ENCODE measurements around the gene CLDN17.

Gene CLDN17, protein sequence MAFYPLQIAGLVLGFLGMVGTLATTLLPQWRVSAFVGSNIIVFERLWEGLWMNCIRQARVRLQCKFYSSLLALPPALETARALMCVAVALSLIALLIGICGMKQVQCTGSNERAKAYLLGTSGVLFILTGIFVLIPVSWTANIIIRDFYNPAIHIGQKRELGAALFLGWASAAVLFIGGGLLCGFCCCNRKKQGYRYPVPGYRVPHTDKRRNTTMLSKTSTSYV

DNA sequence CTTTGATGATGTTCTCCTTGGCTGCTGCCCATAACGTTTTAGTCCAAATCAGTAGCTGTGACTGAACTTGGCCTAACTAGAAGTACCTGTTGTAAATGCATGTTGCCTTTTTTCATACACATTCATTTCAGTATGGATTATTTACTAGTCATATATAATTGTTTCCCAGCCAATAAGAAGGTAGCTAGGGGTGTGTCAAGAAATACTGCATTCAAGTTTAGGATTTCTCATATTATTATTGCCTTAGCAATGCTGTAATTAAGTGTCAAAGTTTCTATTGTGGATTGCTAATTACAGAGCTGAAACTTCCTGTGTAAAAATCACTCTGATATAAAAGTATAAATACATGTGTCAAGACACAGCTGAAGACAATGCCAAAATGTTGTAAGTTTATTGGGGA, at the start of gene CLDN17:
CLDN17 (minus strand) TSS at position 101 of the 400 bp plus-strand sequence. CDS start 188 bp downstream, outside the sequence.
- DNase-seq (ENCODE audit: low spot score): no peak

DNA sequence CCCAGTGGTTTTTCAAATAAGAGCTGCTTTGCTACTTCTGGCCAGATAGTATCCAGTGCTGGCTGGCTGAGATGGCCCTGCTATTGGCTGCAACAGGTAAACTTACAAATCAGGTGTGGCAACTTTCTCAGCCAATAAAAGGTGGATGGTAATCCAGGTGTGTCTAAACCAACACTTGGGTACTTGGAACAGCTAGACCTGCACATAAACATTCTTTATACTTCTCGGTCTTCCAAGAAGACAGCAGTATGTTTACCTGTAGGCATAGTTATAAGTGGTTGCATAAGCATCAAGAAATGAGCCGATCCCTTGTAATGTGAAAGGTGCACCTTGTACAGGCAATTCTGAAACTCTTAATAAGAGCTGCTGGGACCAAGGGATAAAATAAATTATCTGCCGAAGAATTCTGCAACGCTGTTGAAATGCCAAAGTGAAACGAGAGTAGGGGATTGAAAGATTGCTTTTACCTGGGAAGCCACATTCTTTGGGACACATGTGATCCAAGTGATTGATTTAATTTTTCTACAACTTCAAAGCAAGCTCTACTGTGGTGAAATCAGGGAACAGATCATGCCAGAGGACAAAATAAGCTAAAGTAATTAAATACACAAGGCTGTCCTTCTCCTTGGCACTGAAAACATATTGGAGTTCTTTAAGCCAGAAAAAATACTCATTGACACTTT, 49.6 kb upstream of the CLDN17 start, which contains the start of gene CLDN8:
CLDN8 (minus strand) TSS at position 57 of the 683 bp plus-strand sequence. CDS start 172 bp downstream, outside the sequence.
- DNase-seq (ENCODE audit: low spot score): no peak

DNA sequence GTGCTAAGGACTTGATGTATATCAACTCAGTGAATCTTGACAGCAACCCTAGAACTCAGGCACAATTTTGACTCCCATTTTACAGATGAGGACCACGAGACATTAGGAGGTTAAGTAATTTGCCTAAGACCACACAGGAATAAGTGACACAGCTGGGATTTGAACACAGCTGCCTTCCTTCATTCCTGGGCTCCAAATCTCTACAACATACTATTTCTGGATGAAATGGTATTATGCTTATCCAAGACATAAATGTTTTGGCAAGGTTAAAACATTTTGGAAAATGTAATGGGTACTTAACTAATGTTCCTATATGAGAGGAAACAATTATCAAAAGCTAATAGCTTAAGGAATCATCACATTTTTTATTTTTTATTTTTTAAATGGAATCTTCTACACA, 44.5 kb upstream of the CLDN17 start:
- no peak for DNase-seq (ENCODE audit: low spot score)

DNA sequence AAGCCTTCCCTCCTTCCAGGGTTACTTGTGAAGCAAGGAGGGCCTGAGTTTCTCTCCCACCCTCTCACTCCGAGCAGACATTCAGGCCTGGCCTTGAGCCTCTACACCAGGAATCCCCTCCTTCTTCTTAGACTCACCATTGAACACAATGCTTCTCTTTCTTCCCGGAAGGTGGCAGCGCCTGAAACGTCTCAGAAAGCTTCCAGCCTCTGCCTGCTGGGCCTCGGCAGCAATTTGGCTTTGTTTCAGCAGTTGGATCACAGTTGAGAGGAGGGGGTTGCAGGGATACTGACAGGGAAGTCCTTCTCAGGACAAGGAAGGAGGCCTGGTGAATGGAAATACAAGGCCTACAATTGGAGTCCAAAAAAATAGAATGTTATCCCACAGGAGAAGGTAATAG, 43.0 kb upstream of the CLDN17 start:
- DNase-seq (ENCODE audit: low spot score): no peak

DNA sequence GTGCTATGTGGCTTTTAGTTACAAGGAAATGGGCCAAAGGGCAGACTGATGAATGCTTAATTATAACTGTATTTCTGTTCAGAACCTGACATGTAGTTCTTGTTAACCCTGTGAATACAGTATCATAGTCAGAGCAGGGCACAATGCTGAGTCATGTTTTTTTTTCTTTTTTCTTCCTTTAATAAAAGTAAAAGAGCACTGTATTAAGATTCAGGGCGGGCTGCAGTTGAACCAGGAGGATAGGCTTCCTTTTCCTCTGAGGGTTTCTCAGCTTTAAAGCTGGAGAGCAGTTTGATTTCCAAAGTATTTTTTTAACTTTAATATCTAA, 40.6 kb upstream of the CLDN17 start:
- no peak for DNase-seq (ENCODE audit: low spot score)

DNA sequence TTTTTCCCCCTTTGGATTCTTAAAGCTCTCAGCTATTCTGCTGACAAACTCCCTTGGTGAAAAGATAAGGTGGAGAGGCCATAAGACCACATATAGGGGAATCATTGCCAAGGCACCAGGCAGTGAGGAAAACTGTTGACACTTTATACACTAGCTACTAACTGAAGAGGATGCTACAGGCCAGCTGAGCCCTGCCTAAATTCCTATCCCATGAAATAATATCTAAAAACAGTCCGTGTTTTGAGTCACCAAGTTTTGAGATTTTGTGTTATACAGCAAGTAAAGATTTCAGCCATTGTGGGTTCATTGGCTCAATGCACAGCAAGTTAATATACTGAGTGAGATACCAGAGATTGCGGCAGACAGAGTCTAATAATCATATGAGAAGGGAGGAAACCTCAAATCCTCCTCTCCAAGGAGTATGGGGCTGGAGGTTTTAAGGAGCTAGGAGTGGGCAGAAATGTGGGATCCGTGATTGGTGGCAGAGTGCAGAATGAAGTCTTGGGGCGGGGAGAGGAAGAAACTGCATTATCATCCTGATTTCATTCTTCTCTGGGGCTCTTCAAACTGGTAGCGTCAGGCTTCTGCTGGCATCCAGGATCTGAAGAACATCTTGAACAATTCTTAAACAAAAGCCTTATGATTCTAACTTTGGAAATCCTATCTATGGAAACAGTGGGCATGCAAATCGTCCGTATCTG, 40.1 kb upstream of the CLDN17 start:
- peak; percentile 41 for DNase-seq (ENCODE audit: low spot score)

DNA sequence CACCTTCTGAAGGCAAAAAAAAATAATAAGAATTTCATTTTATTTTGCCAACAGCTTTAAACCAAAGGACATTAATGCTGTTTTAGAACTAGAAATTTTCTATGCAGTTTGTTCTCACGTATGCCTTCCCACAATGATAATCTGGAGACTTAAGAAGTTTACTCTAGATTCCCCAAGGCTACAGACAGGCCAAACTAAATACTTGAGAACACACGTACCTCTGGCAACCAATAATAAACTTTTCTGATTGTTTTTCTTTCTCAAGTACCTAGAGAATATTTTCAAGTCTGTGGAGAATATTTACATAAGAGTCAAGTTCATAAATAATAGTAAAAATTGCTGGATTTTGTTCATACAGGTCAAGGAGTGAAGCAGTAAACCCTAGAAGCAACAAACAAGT, 33.4 kb upstream of the CLDN17 start:
- no peak for DNase-seq (ENCODE audit: low spot score)

DNA sequence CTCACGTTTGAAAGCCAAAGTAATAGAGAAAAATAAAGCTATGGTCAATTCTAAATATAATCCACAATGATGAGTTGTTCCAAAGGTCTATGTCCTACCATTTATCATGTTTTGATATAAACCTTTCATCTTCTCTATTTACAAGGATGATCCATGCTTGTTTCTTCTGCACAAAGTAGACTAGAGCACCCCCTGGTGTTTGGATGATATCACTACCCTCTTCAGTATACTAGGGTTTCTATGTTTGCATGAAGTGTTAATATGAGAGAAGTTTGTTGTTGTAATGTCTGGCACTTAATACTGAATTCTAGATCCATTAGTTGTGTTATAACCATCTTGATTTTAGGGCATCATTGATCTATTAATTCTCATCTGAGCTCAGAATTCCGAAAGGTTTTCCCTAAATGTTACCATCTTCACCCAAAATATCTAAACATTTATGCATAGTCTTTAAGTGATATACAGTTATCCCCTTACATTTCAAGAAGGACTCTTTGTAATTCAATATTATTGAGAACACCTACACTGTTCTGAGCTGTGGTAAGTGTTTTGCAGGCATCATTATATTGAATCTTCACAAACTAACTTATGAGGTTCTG, 28.2 kb upstream of the CLDN17 start:
- peak; percentile 62 for DNase-seq (ENCODE audit: low spot score)

DNA sequence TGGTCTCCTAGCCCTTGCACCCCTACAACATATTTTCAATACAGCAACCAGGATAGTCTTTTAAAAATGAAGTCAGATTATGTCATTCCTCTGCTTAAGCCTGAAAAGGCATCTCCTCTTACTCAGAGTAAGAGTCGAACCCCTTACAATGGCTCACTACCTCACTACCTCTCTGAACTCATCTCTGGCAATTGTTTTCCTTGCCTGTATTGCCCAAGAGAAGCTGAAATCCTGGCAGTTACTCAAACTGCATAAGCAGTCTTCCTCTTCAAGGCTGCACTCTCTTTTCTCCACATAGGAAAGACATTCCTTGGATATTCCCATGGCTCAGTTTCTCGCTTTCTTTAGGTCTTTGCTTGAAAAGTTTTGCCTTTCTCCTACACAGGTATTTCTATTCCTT, 26.6 kb upstream of the CLDN17 start:
- no peak for DNase-seq (ENCODE audit: low spot score)

DNA sequence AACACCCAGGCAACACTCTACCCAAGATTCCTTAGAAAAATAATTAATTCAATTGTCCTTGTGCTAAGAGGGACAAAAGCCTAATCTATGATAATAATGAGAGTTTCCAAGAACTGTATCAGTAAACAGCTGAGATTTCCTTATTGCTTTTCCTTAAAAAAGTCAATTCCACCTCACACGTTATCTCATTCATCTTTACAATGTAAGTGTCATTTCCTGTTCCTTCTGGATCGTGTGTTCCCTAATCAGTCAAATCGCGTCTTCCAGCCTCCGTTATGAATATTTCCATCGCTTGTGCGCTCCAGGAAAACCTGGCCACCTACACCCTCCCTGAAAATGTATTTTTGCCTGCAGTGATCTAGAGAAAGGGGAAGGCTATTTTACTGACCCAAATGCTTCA, 23.9 kb upstream of the CLDN17 start:
- no peak for DNase-seq (ENCODE audit: low spot score)

DNA sequence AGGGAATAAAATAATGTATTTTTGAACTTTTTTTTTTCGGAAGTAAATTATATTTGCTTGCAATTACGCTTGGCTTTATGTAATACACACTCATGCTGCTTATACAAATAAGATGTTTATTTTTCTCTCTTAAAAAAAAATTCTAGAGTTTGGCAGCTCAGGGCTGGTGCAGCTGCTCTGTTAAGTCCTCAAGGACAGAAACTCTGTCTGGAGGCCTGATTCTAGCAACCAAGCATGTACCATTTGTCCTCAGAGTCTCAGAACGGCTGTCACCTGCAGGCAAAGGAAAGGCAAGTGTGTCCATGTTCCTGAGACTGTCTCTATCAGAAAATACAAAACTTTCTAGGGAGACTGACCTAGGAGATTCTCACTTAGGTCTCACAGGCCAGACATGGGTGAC, 23.2 kb upstream of the CLDN17 start:
- no peak for DNase-seq (ENCODE audit: low spot score)

DNA sequence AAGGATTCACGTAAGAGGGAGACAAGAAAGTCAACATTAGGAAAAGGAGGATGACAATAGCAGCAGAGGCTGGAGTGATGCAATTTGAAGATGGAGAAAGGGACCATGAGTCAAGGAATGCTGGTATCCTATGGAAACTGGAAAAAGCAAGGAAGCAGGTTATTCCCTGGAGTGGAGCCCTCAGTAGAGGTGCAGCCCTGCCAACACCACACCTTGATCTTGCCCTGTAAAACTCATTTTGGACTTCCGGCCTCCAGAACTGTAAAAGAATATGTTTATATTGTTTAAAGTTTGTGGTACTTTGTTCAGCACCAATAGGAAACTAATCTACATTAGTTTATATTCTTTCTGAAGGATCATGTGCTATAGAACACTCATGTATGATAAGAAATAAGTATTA, 19.6 kb upstream of the CLDN17 start:
- DNase-seq (ENCODE audit: low spot score): no peak

DNA sequence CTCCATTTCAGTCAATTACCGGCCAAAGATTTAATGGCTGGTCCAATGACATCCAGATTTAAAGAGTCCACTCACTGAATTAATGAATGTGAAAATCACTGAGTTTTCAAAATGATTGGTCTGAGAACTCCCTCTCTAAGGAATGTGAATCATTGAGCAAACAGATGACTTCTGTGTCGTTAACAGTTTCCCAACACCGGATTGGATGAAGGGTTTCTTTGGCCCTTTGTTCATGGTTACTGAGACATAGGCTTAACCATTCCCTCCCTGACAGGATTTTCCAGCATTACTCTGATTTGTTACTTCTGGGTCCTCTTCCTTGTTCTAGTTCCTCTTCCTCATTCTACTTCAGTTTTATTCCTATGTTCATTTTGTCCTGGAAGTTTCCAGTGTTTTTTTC, 1.5 kb upstream of the CLDN17 start:
- peak; percentile 41 for DNase-seq (ENCODE audit: low spot score)

DNA sequence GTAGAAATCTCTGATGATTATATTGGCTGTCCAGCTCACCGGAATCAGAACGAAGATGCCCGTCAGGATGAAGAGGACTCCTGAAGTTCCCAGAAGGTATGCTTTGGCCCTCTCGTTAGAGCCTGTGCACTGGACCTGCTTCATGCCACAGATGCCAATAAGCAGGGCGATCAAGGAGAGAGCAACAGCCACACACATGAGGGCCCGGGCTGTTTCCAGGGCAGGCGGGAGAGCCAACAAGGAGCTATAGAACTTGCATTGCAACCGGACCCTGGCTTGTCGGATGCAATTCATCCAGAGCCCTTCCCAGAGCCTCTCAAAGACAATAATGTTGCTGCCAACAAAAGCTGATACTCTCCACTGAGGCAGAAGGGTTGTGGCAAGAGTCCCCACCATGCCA, 434 bp downstream of the CLDN17 start:
- DNase-seq (ENCODE audit: low spot score): no peak

DNA sequence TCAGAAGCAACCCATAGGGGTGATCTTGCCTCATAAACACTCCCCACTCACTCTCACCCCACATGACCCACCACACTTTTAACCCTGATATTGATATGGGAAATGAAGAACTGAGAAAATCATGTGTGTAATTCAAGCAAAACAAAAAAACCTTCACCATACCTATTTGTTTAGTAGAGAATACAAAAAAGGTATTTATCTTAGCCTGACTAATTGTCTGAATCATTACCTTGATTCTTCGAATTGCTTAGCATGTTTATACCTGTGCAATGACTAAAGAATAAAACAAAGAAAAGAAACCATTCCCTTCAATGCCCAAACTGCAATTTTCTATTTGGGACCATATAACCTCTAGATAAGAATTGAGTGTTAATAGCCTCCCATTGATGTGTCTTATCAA, 1.8 kb downstream of the CLDN17 start:
- DNase-seq (ENCODE audit: low spot score): no peak

DNA sequence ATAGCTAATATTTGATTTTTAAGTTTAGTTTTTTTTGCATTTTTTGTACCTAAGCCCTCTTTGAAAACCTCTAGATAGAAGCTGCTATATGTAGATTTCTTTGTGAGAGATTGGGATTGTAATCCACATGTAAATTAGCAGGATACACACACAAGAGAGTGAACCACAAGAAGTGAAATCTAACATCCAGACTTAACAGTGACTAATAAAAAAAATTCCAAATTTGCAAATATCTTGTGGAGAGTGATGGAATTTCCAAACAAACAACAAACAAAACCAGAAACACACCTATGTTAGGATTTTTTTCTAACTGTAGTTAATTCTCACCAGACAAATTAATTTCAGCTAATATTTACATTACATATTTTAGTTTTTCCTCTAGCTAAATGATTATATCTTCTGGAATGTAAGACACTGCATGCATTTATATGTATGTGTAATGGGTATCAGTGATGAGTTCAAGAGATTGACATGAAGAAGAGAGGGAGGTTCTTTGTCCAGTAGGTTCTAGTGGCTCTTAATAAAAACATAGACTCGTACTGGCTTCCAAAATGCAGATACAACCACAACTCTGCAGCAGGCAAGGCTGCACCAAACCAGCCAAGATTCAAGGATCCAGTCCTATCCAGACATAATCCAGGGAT, 12.8 kb downstream of the CLDN17 start:
- no peak for DNase-seq (ENCODE audit: low spot score)

DNA sequence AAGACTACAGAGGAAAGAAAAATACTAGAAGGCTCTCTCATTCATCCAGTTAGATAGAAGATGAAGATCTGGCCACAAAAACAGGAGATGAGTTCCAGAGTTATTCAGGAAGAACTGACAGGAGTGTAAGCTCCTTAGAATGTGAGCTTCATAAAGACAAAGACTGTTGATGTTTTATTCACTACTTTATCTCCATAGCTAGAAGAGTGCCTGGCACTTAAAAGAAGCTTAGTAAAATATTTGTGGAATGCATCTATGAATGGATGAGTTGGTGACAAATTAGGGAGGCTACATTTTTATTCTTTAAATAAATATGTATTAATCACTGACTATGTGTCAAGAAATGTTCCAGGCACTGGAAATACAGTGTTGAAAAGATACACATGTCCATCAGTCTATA, 13.8 kb downstream of the CLDN17 start:
- DNase-seq (ENCODE audit: low spot score): no peak

DNA sequence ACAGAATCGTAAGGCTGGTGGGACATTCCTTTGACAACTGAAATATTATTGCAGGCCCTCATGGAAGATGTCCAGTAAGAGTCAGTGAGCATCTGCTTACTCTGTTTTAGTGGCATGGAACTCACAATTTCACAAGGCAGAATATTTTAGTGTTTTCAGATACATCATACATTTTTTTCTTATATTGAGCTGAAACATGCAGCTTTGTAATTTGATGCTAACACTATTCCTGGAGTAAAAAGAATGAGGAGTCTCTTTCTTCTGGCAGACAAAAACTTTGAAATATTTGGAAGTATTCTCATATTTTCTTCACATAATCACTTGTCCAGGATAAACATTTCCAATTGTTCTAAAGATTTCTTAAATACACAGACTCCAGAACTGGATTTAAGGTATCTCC, 17.7 kb downstream of the CLDN17 start:
- no peak for DNase-seq (ENCODE audit: low spot score)

DNA sequence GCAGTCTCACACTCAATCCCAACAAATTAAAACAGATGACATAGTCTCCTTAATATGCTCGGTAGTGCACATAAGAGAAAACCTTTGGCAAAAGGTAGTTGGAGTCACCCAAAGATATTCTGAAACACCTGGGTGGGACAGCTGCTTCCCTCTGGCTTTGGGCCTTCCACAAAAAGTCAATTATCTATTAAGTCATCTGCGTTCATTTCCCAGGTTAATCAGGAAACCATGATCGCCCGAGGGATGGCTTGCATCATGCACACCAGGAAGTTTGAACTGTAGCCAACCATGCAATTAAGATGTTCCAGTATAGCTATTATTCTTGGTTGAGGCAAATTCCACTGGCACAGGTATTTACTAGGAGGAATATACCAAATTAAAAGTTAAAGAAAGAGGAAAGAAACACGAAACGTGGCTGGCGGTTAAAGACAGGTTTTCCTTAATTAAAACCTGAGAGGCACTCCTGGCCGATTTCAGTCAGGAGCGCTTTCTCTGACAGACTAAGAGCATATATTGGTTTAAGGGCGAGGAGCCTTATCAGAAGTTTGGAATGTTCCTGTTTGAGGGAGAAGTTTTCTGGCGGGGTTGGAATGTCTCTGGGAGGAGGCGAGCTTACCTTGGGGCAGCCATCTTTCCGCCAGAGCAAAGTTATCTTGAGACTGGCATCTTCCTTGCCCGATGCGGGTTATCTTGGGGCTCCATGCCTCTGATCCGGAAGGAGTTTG, 19.9 kb downstream of the CLDN17 start:
- peak; percentile 74 for DNase-seq (ENCODE audit: low spot score)

DNA sequence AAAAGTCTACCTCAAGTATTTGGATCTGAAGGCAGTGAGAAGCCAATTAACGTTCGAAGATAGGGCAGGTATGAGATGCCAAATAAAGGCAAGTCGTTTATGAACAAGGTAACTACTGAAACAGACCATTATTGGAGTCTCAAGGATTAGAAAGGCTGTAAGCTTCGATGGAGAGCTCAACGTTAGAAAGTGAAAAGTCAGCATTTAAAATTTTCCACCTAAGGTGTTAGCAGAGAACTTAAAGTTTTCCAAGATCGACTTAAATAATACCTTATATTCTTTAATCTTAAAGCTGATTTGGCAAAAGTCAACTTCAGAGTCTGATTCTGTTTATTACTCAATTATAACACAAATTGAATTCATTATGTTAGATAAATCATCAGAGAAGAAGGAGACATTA, 28.1 kb downstream of the CLDN17 start:
- no peak for DNase-seq (ENCODE audit: low spot score)

DNA sequence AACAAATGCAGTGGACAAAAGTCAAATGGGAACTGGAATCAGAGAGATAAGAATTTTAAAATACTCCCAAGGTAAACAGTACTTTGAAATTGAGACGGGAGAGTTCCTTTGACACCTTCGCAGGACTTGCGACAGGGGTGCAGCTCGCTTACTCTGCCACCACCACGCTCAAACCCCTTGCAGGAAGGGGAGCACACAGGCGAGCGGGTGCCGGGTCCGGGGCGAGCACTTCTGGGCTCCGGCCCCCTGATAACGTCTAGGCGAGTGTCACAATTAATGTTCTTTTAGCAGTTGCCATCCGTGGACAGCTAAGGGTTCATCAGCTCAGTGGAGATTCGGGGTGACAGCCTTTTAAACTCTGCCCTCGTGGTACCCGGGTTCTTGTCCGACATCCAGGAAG, 37.4 kb downstream of the CLDN17 start:
- DNase-seq (ENCODE audit: low spot score): no peak

DNA sequence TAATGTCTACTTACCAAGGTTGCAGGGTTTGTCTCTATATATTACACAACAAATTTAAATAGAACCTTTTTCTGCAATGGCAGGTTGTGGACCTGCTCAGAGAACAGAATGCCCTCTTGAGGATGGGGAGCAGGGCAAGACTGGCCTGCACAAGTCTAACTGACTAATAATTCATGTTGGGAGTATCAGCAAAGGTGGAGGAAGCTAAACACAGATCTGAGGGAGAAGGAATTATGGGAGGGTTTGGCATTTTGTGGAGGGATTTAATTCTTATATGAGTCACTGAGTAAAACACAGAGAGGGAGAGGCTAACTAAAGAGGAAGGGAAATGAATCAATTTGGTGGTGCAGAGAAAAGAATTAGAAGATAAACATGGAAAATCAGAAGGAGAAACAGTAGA, 40.0 kb downstream of the CLDN17 start:
- DNase-seq (ENCODE audit: low spot score): no peak
